Loucy (cell line): ENCODE data around the gene VEGFD.

Experiments
- H2AFZ ChIP-seq: fragments of 200-600 bp; sonication (generic); 2 replicates; pipeline ENCODE4 v1.6.0; 2016; ENCODE audit warnings: antibody characterized with exemption, mild to moderate bottlenecking, low read length, moderate library complexity
- H3F3A ChIP-seq: fragments of 200-600 bp; 2 replicates; pipeline ENCODE4 v1.6.0; 2016; ENCODE audit warnings: antibody characterized with exemption, low read depth, mild to moderate bottlenecking
- H3K27me3 ChIP-seq: fragments of 200-600 bp; sonication (generic); 2 replicates; pipeline ENCODE4 v1.6.1; 2014; ENCODE audit warnings: low read length, mild to moderate bottlenecking; ENCODE audit not compliant: insufficient read depth, poor library complexity, severe bottlenecking
- H3K36me3 ChIP-seq: fragments of 200-600 bp; sonication (generic); 2 replicates; pipeline ENCODE4 v1.6.1; 2016; ENCODE audit warnings: low read length; ENCODE audit not compliant: insufficient read depth
- H3K4me1 ChIP-seq: fragments of 200-600 bp; sonication (generic); 2 replicates; pipeline ENCODE4 v1.5.1; 2014; ENCODE audit warnings: low read length, mild to moderate bottlenecking; ENCODE audit not compliant: insufficient read depth, poor library complexity, severe bottlenecking
- H3K4me2 ChIP-seq: fragments of 200-600 bp; sonication (generic); 2 replicates; pipeline ENCODE4 v1.6.0; 2014; ENCODE audit warnings: antibody characterized with exemption, low read length, low read depth, mild to moderate bottlenecking; ENCODE audit not compliant: poor library complexity, severe bottlenecking
- H3K4me3 ChIP-seq: fragments of 200-600 bp; sonication (generic); 2 replicates; pipeline ENCODE4 v1.5.1; 2014; ENCODE audit warnings: low read length, mild to moderate bottlenecking, mixed read lengths; ENCODE audit not compliant: poor library complexity, severe bottlenecking
- H3K79me2 ChIP-seq: fragments of 200-600 bp; sonication (generic); 2 replicates; pipeline ENCODE4 v1.6.1; 2014; ENCODE audit warnings: low read length; ENCODE audit not compliant: insufficient read depth
- H3K9ac ChIP-seq: fragments of 200-600 bp; sonication (generic); 2 replicates; pipeline ENCODE4 v1.6.0; 2014; ENCODE audit warnings: mild to moderate bottlenecking, low read depth, low read length, moderate library complexity; ENCODE audit not compliant: poor library complexity, severe bottlenecking
- H3K9me2 ChIP-seq: fragments of 200-600 bp; sonication (generic); replicated peaks from 2 replicates; pipeline ENCODE4 v1.6.1; 2016; ENCODE audit warnings: low read depth, low read length, mixed read lengths
- H3K9me3 ChIP-seq: fragments of 200-600 bp; sonication (generic); 2 replicates; pipeline ENCODE4 v1.6.1; 2014; ENCODE audit warnings: mild to moderate bottlenecking, antibody characterized with exemption, low read length, low read depth; ENCODE audit not compliant: insufficient read depth
- H4K20me1 ChIP-seq: fragments of 200-600 bp; sonication (generic); 2 replicates; pipeline ENCODE4 v1.6.0; 2014; ENCODE audit warnings: antibody characterized with exemption, low read length, mild to moderate bottlenecking; ENCODE audit not compliant: insufficient read depth, poor library complexity, severe bottlenecking
- EZH2phosphoT487 ChIP-seq: fragments of 200-600 bp; IDR thresholded peaks from 2 replicates; pipeline ENCODE4 v1.6.1; 2018; ENCODE audit warnings: antibody characterized with exemption, mild to moderate bottlenecking, moderate library complexity, borderline replicate concordance
- TF ChIP-seq, protein P1 (sequence below): fragments of 200-600 bp; sonication (generic); conservative IDR thresholded peaks from 2 replicates; pipeline ENCODE4 v1.5.1; 2014; ENCODE audit warnings: mild to moderate bottlenecking, antibody characterized with exemption, low read length

Gene VEGFD

DNA sequence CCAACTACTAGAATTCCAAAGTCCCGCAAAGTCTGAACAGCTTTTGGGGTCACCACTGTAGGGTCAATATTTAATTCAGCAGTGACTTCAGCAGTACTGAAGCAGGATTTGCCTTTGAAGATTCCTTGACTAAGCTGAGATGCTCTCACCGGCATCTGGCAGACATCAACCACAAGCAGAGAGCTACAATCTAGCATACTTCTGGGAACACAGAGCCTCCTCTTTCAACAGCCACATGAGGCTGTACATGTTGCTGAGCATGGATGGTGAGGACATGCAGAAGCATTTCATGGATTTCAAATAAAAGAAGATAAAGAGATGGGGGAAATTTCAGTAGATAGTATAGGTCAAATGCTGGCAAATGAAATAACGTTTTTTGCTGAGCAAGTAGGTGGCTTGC lies 62.1 kb downstream of the VEGFD start:
- H3K27me3 ChIP-seq = no peaks in the 10 kb centered on the region
- no peaks in the 10 kb centered on the region for H4K20me1 ChIP-seq
- H3K9me2 ChIP-seq = no peaks in the 10 kb centered on the region
- no peaks in the 10 kb centered on the region for H3F3A ChIP-seq
- TF ChIP-seq, protein P1, sequence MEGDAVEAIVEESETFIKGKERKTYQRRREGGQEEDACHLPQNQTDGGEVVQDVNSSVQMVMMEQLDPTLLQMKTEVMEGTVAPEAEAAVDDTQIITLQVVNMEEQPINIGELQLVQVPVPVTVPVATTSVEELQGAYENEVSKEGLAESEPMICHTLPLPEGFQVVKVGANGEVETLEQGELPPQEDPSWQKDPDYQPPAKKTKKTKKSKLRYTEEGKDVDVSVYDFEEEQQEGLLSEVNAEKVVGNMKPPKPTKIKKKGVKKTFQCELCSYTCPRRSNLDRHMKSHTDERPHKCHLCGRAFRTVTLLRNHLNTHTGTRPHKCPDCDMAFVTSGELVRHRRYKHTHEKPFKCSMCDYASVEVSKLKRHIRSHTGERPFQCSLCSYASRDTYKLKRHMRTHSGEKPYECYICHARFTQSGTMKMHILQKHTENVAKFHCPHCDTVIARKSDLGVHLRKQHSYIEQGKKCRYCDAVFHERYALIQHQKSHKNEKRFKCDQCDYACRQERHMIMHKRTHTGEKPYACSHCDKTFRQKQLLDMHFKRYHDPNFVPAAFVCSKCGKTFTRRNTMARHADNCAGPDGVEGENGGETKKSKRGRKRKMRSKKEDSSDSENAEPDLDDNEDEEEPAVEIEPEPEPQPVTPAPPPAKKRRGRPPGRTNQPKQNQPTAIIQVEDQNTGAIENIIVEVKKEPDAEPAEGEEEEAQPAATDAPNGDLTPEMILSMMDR = no peak
- TF ChIP-seq EZH2phosphoT487 = no peak
- no peaks in the 10 kb centered on the region for H3K4me1 ChIP-seq
- H3K9ac ChIP-seq = no peak overlapping the region
- no peak overlapping the region for H2AFZ ChIP-seq
- H3K4me2 ChIP-seq = no peak overlapping the region
- H3K36me3 ChIP-seq = peaks cover 17% of the 10 kb centered on the region; the same call in 1 of the 2 replicates
- H3K4me3 ChIP-seq = no peak overlapping the region
- H3K9me3 ChIP-seq = no peaks in the 10 kb centered on the region
- H3K79me2 ChIP-seq = no peaks in the 10 kb centered on the region

DNA sequence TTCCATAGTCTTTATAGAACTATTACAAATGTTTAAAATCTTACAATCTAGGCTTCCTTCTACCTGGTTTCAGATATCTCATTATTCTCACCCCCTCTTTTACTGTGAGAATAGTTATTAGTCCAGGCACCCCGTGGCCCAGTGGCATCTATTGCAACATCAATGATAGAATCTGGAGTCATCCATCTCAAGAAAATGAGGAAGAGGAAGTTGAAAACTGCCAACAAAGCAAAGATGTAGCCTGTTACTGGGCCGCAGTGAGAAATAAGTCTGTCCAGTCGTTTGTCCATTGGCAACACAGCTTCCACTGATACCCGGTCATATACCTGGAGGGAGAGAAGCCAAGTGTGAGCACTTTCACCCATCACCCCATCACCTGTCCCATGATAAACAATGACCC lies 62.8 kb downstream of the VEGFD start:
- Histone ChIP-seq H2AFZ (no peak overlapping the region), H3K79me2 (no peaks in the 10 kb centered on the region), H3K4me1 (no peaks in the 10 kb centered on the region), H3K27me3 (no peaks in the 10 kb centered on the region), H3K9ac (no peak overlapping the region), H3K4me3 (no peak overlapping the region), H3K4me2 (no peak overlapping the region), H3F3A (no peaks in the 10 kb centered on the region), H3K36me3 (peaks cover 17% of the 10 kb centered on the region; the same call in 1 of the 2 replicates), H4K20me1 (no peaks in the 10 kb centered on the region), H3K9me2 (no peaks in the 10 kb centered on the region), H3K9me3 (no peaks in the 10 kb centered on the region)
- TF ChIP-seq, protein P1 = no peak
- TF ChIP-seq EZH2phosphoT487 = no peak

DNA sequence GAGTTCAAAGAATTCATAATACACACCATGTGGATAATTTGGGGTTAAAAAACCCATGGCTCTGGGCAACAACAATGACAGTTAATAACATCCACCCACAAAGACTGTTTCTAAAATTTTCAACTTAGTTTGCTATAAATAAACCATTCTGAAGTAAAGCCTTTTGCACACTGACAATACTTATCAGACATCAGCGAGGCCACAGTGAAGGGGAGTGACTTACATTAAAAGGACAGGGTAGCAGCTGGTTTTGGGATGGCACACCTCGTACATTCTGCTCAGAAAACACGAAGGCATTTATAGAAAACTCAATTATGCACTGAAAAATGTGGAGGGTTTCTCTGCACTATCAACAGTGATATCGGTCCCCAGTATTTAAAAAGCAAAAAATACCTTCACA lies 63.9 kb downstream of the VEGFD start:
- no peaks in the 10 kb centered on the region for H3K27me3 ChIP-seq
- TF ChIP-seq, protein P1 = no peak
- no peak for TF ChIP-seq EZH2phosphoT487

More for the DNA sequence above, 63.9 kb downstream of the VEGFD start:
- Histone ChIP-seq H3K4me3 (no peak overlapping the region), H2AFZ (no peak overlapping the region), H3K9ac (no peak overlapping the region), H3K9me3 (no peaks in the 10 kb centered on the region), H3K79me2 (no peaks in the 10 kb centered on the region), H3F3A (no peaks in the 10 kb centered on the region), H3K4me2 (no peak overlapping the region), H3K9me2 (no peaks in the 10 kb centered on the region), H3K4me1 (no peaks in the 10 kb centered on the region), H3K36me3 (peaks cover 17% of the 10 kb centered on the region; the same call in 1 of the 2 replicates), H4K20me1 (no peaks in the 10 kb centered on the region)
